Activated CD4-positive, CD25-positive, alpha-beta regulatory T cell treated with anti-CD3 and anti-CD28 coated beads, Interleukin-2, amount 50 U/mL, for 16 hours (primary cell): ENCODE data around the gene SLITRK1.

Experiments used
- DNase-seq: peaks from one replicate; pipeline ENCODE4 v3.0.0-alpha.2; 2020; ENCODE audit warnings: low read depth, low spot score

SLITRK1 gene

GRCh38 chr13:83881917-83882605 lies at the start of gene SLITRK1:
TSS of gene SLITRK1 (minus strand) at chr13:83882474. CDS start at chr13:83881507, 967 bp downstream.
- no peak for DNase-seq

GRCh38 chr13:83929157-83929556 lies 46.9 kb upstream of the SLITRK1 start:
- no peak for DNase-seq

- DNase-seq, result no peak
Observed at GRCh38 chr13:83919775-83920174, 37.5 kb upstream of the SLITRK1 start.

GRCh38 chr13:83914368-83914767 lies 32.1 kb upstream of the SLITRK1 start:
- no peak for DNase-seq

- DNase-seq, result no peak
Observed at GRCh38 chr13:83907196-83907989, 25.1 kb upstream of the SLITRK1 start.

GRCh38 chr13:83906240-83906820 lies 24.1 kb upstream of the SLITRK1 start:
- no peak for DNase-seq

- no peak for DNase-seq
Observed at GRCh38 chr13:83905641-83906040, 23.4 kb upstream of the SLITRK1 start.

- DNase-seq, result no peak
Observed at GRCh38 chr13:83895994-83896580, 13.8 kb upstream of the SLITRK1 start.

GRCh38 chr13:83890358-83890757 lies 8.1 kb upstream of the SLITRK1 start:
- DNase-seq, result no peak

- DNase-seq, result no peak
Observed at GRCh38 chr13:83884141-83884540, 1.9 kb upstream of the SLITRK1 start.

GRCh38 chr13:83883061-83883523 lies 818 bp upstream of the SLITRK1 start:
- no peak for DNase-seq

GRCh38 chr13:83882606-83882959 lies 309 bp upstream of the SLITRK1 start:
- DNase-seq, result no peak

GRCh38 chr13:83881140-83881684 lies 1.1 kb downstream of the SLITRK1 start:
- DNase-seq, result no peak

GRCh38 chr13:83880275-83881139 lies 1.8 kb downstream of the SLITRK1 start:
- DNase-seq, result no peak

- DNase-seq, result no peak
Observed at GRCh38 chr13:83879431-83880171, 2.7 kb downstream of the SLITRK1 start.

- DNase-seq, result no peak
Observed at GRCh38 chr13:83878691-83879430, 3.4 kb downstream of the SLITRK1 start.

GRCh38 chr13:83877651-83878355 lies 4.5 kb downstream of the SLITRK1 start:
- DNase-seq, result no peak

- no peak for DNase-seq
Observed at GRCh38 chr13:83876546-83876945, 5.7 kb downstream of the SLITRK1 start.

- DNase-seq, result no peak
Observed at GRCh38 chr13:83867708-83868107, 14.6 kb downstream of the SLITRK1 start.
